ENCODE data around the gene BCL11B. TPM values are rescaled to one million over a fixed set of nuclear protein-coding genes. Genes with fewer than 3 reads are reported as not detected.
"Not testable (repeated sequence)": the region's sequence is repeated elsewhere in the genome, so short reads cannot be mapped to it uniquely, and the experiment has no call there.

The BCL11B gene
- total RNA-seq, 1 donor from 2014 or later, result 0.07 TPM

- no peak for DNase-seq (ENCODE audit: low read depth, low spot score)
Measured at GRCh38 chr14:99241325-99242010, 30.5 kb downstream of the BCL11B start.

GRCh38 chr14:99240627-99241324 is 31.2 kb downstream of the BCL11B start:
- no peak for DNase-seq (ENCODE audit: low read depth, low spot score)

GRCh38 chr14:99239661-99240092 is 32.3 kb downstream of the BCL11B start:
- DNase-seq (ENCODE audit: low read depth, low spot score), result no peak

GRCh38 chr14:99238216-99238615 is 33.8 kb downstream of the BCL11B start:
- no peak for DNase-seq (ENCODE audit: low read depth, low spot score)

- DNase-seq (ENCODE audit: low read depth, low spot score), result no peak
Measured at GRCh38 chr14:99237288-99237687, 34.7 kb downstream of the BCL11B start.

GRCh38 chr14:99236386-99237138 is 35.4 kb downstream of the BCL11B start:
- DNase-seq (ENCODE audit: low read depth, low spot score), result no peak

- DNase-seq (ENCODE audit: low read depth, low spot score), result no peak
Measured at GRCh38 chr14:99235582-99236320, 36.2 kb downstream of the BCL11B start.

- DNase-seq (ENCODE audit: low read depth, low spot score), result no peak
Measured at GRCh38 chr14:99234961-99235571, 36.9 kb downstream of the BCL11B start.

- no peak for DNase-seq (ENCODE audit: low read depth, low spot score)
Measured at GRCh38 chr14:99234355-99234754, 37.6 kb downstream of the BCL11B start.

GRCh38 chr14:99233222-99234035 is 38.6 kb downstream of the BCL11B start:
- DNase-seq (ENCODE audit: low read depth, low spot score), result no peak

- DNase-seq (ENCODE audit: low read depth, low spot score), result no peak
Measured at GRCh38 chr14:99232714-99233214, 39.2 kb downstream of the BCL11B start.

GRCh38 chr14:99231850-99232713 is 39.9 kb downstream of the BCL11B start:
- DNase-seq (ENCODE audit: low read depth, low spot score), result no peak

- no peak for DNase-seq (ENCODE audit: low read depth, low spot score)
Measured at GRCh38 chr14:99231161-99231849, 40.7 kb downstream of the BCL11B start.

GRCh38 chr14:99230208-99231151 is 41.5 kb downstream of the BCL11B start:
- no peak for DNase-seq (ENCODE audit: low read depth, low spot score)

GRCh38 chr14:99229654-99230207 is 42.3 kb downstream of the BCL11B start:
- DNase-seq (ENCODE audit: low read depth, low spot score), result no peak

- not testable (repeated sequence) for DNase-seq (ENCODE audit: low read depth, low spot score)
Measured at GRCh38 chr14:99228760-99229159, 43.2 kb downstream of the BCL11B start.

- DNase-seq (ENCODE audit: low read depth, low spot score), result no peak
Measured at GRCh38 chr14:99226687-99227086, 45.3 kb downstream of the BCL11B start.
